ENCODE data around the gene LSM10.

- no peak for TF ChIP-seq CTCF (IDR thresholded peaks at IDR 0.05; ENCODE audit: borderline replicate concordance, extremely low read depth, low read length, poor library complexity, severe bottlenecking)
- no peak for TF ChIP-seq EZH2 (IDR thresholded peaks at IDR 0.05; ENCODE audit: borderline replicate concordance, low read depth, low read length, severe bottlenecking)
Observed at GRCh38 chr1:36414384-36414783, 16.7 kb upstream of the LSM10 start.
